Measurements from ENCODE around the gene GSDME.

DNA sequence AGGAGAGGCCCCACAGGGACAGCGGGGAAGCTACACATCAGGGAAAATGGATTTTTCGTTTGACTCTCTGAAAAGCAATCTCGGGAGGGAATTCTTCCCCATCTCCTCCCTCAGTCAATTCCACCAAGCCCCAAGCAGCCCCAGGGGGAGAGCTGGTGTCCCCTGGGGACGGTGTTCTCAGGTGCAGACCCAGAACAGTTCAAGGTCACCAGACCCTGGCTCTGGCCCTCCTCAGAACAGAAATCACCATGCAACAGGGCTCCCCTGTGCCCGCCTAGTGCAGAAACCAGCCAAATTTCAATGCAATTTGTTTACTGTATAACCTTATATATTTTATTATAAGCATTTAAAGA lies 34.1 kb downstream of the GSDME start:
- TF ChIP-seq CTCF (IDR thresholded peaks at IDR 0.05) (no peak), POLR2A (IDR thresholded peaks at IDR 0.05) (no peak)
